Stimulated activated naive CD8-positive, alpha-beta T cell treated with anti-CD3 and anti-CD28 coated beads, Interleukin-15, Interleukin-2, amounts not matched to agents 100 ng/mL and 50 ng/mL, for 24 hours (primary cell): Measurements from ENCODE around the gene HIPK1.

Source experiments
- H3K27ac Mint-ChIP-seq: one replicate; pipeline ENCODE4 v1.8.0; 2021; ENCODE audit warnings: mild to moderate bottlenecking, mixed read lengths
- H3K27me3 Mint-ChIP-seq: one replicate; pipeline ENCODE4 v1.8.0; 2021; ENCODE audit warnings: mixed read lengths
- H3K36me3 Mint-ChIP-seq: one replicate; pipeline ENCODE4 v1.8.0; 2021; ENCODE audit warnings: low read depth, mixed read lengths
- H3K4me1 Mint-ChIP-seq: one replicate; pipeline ENCODE4 v1.8.0; 2021; ENCODE audit warnings: low read depth, mixed read lengths
- H3K4me3 Mint-ChIP-seq: one replicate; pipeline ENCODE4 v1.8.0; 2021; ENCODE audit warnings: mild to moderate bottlenecking, mixed read lengths
- H3K9me3 Mint-ChIP-seq: one replicate; pipeline ENCODE4 v1.8.0; 2021; ENCODE audit warnings: mixed read lengths

HIPK1 gene

DNA sequence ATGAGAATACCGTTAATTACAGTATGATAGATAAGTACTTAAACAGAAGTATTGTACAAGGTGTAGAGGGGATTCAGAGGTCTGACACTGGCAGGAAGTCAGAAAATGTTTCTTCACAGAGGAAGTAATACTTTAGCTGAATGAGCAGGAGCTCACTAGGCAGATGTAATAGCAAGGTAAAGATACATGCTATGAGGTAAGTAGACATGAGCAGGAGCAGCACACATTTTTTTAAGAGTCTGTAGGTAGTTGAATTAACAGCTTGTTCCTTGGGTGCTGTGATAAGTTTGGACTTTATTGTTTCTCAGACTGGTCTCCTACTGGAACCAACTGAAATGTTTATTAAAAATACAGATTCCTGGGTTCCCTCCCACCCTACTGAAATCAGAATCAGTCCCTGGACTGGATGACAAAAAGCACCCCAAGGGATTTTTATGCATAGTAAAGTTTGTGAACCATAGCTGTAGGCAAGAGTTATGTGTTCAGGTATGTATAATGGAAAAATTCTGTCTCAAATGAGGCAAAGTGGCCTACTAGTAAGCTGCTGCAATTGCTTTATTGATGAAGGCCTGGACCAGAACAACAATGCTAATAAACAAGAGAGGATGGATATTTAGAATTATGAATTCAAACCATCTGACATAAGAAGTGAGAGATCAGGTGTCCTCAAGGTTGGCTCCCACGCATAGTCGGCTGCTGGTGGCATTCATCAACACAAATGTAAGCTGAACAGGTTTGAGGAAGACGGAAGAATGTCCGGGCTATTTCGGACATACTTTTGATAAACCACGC lies 25.4 kb upstream of the HIPK1 start:
- Mint-ChIP-seq H3K4me3 (peak overlapping the region; percentile 99), H3K9me3 (no peaks in the 10 kb centered on the region), H3K36me3 (peaks cover 54% of the 10 kb centered on the region), H3K27ac (peak overlapping the region; percentile 96), H3K27me3 (no peaks in the 10 kb centered on the region), H3K4me1 (peaks cover 61% of the 10 kb centered on the region)

DNA sequence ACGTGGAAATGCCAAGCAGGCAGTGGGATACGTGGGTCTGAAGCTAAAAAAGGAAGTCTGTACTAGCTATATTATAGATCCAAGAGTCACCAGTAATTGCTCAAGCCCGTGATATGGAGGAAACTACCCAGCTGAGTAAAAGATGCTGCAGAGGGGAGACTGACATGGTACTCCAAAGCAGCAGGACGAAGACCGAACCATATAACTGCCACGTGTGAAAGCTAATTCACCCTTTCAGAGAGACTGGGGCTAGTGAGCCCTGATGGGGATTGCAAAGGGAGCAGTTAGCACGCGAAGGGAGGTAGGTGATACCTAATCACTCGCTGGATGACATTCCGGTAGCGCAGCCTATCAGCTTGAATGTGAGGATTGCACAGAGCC lies 24.8 kb upstream of the HIPK1 start:
- no peaks in the 10 kb centered on the region for H3K9me3 Mint-ChIP-seq
- H3K36me3 Mint-ChIP-seq = peaks cover 54% of the 10 kb centered on the region
- H3K4me1 Mint-ChIP-seq = peaks cover 61% of the 10 kb centered on the region
- H3K27me3 Mint-ChIP-seq = no peaks in the 10 kb centered on the region
- H3K27ac Mint-ChIP-seq = peak overlapping the region; percentile 96
- peak overlapping the region; percentile 99 for H3K4me3 Mint-ChIP-seq

- peak within 1 kb of the TSS; percentile 96 for H3K27ac Mint-ChIP-seq
- H3K27me3 Mint-ChIP-seq = no peaks in the 10 kb centered on the region
- H3K4me3 Mint-ChIP-seq = peak within 1 kb of the TSS; percentile 99
- H3K9me3 Mint-ChIP-seq = no peaks in the 10 kb centered on the region
- H3K4me1 Mint-ChIP-seq = peaks cover 57% of the 10 kb centered on the region
- peaks cover 54% of the 10 kb centered on the region for H3K36me3 Mint-ChIP-seq
These were observed 24.3 kb upstream of the HIPK1 start, which contains the start of the genes AP4B1 and DCLRE1B for GRCh38 chr1:113904674-113905434. Gene AP4B1 (minus strand): TSS chr1:113904799. CDS start chr1:113904717, 82 bp downstream. Gene DCLRE1B (plus strand): TSS chr1:113905326. CDS start chr1:113905587, 261 bp downstream.

- H3K27ac Mint-ChIP-seq = peak overlapping the region; percentile 96
- H3K4me3 Mint-ChIP-seq = peak overlapping the region; percentile 99
- H3K36me3 Mint-ChIP-seq = peaks cover 54% of the 10 kb centered on the region
- H3K9me3 Mint-ChIP-seq = no peaks in the 10 kb centered on the region
- no peaks in the 10 kb centered on the region for H3K27me3 Mint-ChIP-seq
- H3K4me1 Mint-ChIP-seq = peaks cover 53% of the 10 kb centered on the region
These were observed 23.7 kb upstream of the HIPK1 start for GRCh38 chr1:113905435-113905861.

DNA sequence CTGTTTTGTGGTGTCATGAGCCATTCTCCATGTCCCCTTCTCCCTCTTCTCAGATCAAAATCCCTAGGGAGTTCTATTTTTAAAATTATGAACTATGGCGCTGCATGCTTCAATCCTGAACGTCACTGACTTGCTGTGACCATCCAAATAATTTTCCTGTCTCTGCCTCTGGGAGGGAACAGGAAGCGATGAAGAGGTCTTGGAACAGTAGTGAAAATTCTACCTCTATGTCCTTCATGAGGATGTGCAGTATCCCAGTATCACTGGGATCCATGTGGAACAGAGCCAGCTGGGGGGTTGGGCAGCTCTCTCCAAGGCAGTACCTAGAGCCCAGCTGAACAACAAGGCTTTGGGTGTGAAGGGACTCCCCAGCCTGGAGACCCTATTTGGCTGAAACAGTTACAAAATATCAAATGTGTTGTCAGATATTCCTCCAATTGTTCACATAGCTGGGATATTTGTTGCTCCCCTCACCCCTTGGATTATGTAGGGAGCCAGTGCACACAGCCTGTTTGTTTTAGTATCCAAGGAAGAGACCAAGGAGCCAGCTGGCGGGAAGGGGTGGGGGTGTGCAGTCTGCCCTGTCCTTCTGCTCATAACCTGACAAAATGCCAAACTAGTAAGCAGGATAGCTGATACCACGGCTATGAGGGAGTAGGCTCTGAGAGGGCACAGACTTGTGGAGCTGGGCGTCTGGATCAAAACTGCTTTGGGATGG lies 16.4 kb upstream of the HIPK1 start:
- peaks cover 4% of the 10 kb centered on the region for H3K4me1 Mint-ChIP-seq
- no peak overlapping the region for H3K27ac Mint-ChIP-seq
- H3K36me3 Mint-ChIP-seq = peaks cover 48% of the 10 kb centered on the region
- H3K4me3 Mint-ChIP-seq = no peak overlapping the region
- H3K27me3 Mint-ChIP-seq = no peaks in the 10 kb centered on the region
- H3K9me3 Mint-ChIP-seq = no peaks in the 10 kb centered on the region

GRCh38 chr1:113913312-113913668 lies 15.8 kb upstream of the HIPK1 start:
- no peaks in the 10 kb centered on the region for H3K4me1 Mint-ChIP-seq
- no peaks in the 10 kb centered on the region for H3K27me3 Mint-ChIP-seq
- no peak overlapping the region for H3K4me3 Mint-ChIP-seq
- H3K36me3 Mint-ChIP-seq = peaks cover 43% of the 10 kb centered on the region
- no peaks in the 10 kb centered on the region for H3K9me3 Mint-ChIP-seq
- H3K27ac Mint-ChIP-seq = no peak overlapping the region

DNA sequence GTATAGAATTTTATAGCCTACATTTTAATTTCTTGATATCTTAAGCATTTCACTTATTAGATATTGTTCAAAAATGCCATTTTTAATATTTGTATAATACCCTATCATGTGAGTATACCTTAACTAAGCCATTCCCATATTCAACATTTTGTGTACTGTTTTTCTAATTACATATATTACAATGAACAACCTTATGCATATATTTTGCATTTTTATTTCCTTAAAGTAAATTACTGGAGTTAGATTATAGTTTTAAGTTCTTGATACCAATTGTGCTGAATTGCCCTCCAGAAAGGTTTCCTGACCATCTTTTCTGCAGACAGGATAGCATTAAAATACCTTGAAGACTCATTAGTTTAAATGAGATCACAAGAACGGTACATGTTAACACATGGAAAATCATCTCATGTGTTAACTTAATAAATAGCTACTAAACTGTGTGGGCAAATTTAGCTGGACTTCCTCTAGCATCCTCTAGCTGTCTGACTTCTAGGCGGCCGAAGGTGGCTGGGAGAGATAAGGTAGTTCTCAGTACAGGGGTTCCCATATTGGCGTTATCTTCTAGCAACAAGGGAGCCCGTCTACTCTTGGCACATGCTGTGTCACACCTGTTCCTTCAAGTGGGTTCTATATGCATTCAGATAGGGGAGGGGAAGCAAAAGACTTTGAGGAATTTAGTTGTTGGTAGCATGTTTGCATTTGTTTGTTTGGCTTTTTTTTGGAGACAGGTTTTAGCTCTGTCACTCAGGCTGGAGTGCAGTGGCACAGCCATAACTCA lies 15.0 kb upstream of the HIPK1 start:
- no peak overlapping the region for H3K4me3 Mint-ChIP-seq
- peaks cover 35% of the 10 kb centered on the region for H3K36me3 Mint-ChIP-seq
- H3K4me1 Mint-ChIP-seq = no peaks in the 10 kb centered on the region
- H3K27ac Mint-ChIP-seq = no peak overlapping the region
- no peaks in the 10 kb centered on the region for H3K27me3 Mint-ChIP-seq
- no peaks in the 10 kb centered on the region for H3K9me3 Mint-ChIP-seq

GRCh38 chr1:113916974-113917373 lies 12.2 kb upstream of the HIPK1 start:
- no peaks in the 10 kb centered on the region for H3K4me1 Mint-ChIP-seq
- peaks cover 10% of the 10 kb centered on the region for H3K36me3 Mint-ChIP-seq
- H3K9me3 Mint-ChIP-seq = no peaks in the 10 kb centered on the region

DNA sequence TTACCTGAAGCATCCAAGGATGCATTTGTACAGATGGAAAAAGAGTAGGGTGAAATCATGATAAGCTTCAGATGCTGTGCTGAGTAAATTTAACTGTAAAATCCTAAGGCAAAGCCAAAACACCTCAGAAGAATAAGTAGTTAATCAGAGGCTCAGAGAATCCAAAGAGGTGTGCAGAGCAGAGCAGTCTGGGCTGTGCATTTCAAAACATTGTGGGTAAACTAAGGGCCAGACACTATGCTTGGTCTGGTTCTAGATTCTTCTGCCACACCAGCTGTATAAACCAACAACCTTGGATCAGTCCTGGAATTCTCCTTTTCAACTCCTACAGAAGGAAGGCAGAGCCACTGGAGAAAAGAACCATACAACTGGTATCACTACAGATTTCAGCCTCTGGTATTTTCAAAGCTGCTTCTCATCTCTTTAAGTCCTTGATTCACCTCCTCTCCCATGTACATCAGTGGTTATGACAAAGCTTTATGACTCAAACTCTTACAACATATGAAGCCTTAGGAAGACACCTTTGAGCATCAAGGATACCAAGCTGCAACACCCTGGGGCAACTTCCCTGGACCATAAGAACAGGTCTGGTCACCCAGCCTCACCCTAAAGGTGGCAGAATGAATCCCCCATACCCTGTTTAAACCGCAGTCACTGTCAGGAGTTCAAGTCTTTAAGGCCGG lies 11.6 kb upstream of the HIPK1 start:
- no peaks in the 10 kb centered on the region for H3K4me1 Mint-ChIP-seq
- H3K27me3 Mint-ChIP-seq = no peaks in the 10 kb centered on the region
- peaks cover 10% of the 10 kb centered on the region for H3K36me3 Mint-ChIP-seq
- no peak overlapping the region for H3K4me3 Mint-ChIP-seq
- H3K27ac Mint-ChIP-seq = no peak overlapping the region
- no peaks in the 10 kb centered on the region for H3K9me3 Mint-ChIP-seq

More at GRCh38 chr1:113916974-113917373, 12.2 kb upstream of the HIPK1 start:
- Mint-ChIP-seq H3K27me3 (no peaks in the 10 kb centered on the region), H3K27ac (no peak overlapping the region), H3K4me3 (no peak overlapping the region)

GRCh38 chr1:113918243-113918642 lies 10.9 kb upstream of the HIPK1 start:
- Mint-ChIP-seq H3K27ac (no peak overlapping the region), H3K9me3 (no peaks in the 10 kb centered on the region), H3K4me1 (no peaks in the 10 kb centered on the region), H3K27me3 (no peaks in the 10 kb centered on the region), H3K36me3 (peaks cover 7% of the 10 kb centered on the region), H3K4me3 (no peak overlapping the region)

GRCh38 chr1:113922957-113923356 lies 6.2 kb upstream of the HIPK1 start:
- no peaks in the 10 kb centered on the region for H3K27me3 Mint-ChIP-seq
- no peak overlapping the region for H3K4me3 Mint-ChIP-seq
- H3K36me3 Mint-ChIP-seq = no peaks in the 10 kb centered on the region
- no peak overlapping the region for H3K27ac Mint-ChIP-seq
- peaks cover 5% of the 10 kb centered on the region for H3K4me1 Mint-ChIP-seq
- no peaks in the 10 kb centered on the region for H3K9me3 Mint-ChIP-seq

GRCh38 chr1:113924473-113924872 lies 4.7 kb upstream of the HIPK1 start:
- Mint-ChIP-seq H3K9me3 (no peaks in the 10 kb centered on the region), H3K36me3 (no peaks in the 10 kb centered on the region), H3K4me3 (no peak overlapping the region), H3K4me1 (peaks cover 15% of the 10 kb centered on the region), H3K27ac (no peak overlapping the region), H3K27me3 (no peaks in the 10 kb centered on the region)

DNA sequence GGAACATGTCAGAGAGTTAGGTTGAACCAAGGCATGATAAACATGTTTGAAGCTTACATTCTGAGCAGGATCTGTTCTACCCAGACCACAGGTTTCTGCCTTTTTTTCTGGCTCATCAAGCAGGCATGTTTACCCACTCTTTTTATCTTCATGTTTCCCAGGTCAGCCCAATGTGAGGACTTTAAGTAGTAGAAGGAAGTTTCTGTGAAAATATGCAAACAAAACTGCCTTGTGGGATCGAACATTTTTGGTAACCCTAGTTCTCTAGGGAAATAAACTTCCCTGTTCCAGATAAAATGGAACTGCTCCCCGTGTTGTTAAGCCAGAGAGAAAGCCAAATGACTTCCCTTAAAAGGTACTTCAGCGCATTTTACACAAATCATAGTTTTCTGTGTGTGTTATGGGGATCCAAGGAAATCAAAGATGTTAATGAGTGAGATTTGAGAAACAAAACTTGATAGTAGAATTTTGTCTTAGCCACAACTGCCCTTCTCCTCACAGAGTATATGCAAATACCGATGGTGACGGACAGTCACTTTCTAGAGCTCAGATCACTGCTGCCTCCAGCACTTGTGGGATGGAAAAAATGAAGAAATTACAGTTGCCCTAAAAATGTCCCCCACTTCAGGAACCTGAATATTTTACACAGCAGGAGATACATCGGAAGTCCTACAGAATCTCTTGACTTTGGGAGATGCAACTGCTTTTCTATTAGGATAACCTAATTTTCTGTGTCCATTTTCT lies 765 bp upstream of the HIPK1 start:
- H3K36me3 Mint-ChIP-seq = peaks cover 9% of the 10 kb centered on the region
- H3K9me3 Mint-ChIP-seq = no peaks in the 10 kb centered on the region
- no peaks in the 10 kb centered on the region for H3K27me3 Mint-ChIP-seq
- peaks cover 48% of the 10 kb centered on the region for H3K4me1 Mint-ChIP-seq
- H3K4me3 Mint-ChIP-seq = peak overlapping the region; percentile 97
- peak overlapping the region; percentile 97 for H3K27ac Mint-ChIP-seq
